Urinary bladder (tissue), 4 donors: ENCODE results near the gene PCNA. TPM values are rescaled to one million over a fixed set of nuclear protein-coding genes. Genes with fewer than 3 reads are reported as not detected.

Experiments
- DNase-seq: peaks from one replicate; pipeline ENCODE4 v3.0.0-alpha.2; 2015; ENCODE audit errors: extremely low spot score
- H3K27ac ChIP-seq: one replicate; pipeline ENCODE4 v1.5.1; 2013; ENCODE audit warnings: low read depth, mild to moderate bottlenecking, moderate library complexity
- H3K36me3 ChIP-seq: one replicate; pipeline ENCODE4 v1.6.1; 2013; ENCODE audit warnings: mild to moderate bottlenecking, moderate library complexity; ENCODE audit not compliant: insufficient read depth
- H3K4me1 ChIP-seq: one replicate; pipeline ENCODE4 v1.6.1; 2013; ENCODE audit warnings: mild to moderate bottlenecking, moderate library complexity; ENCODE audit not compliant: insufficient read depth
- H3K4me3 ChIP-seq: one replicate; pipeline ENCODE4 v1.5.1; 2013; ENCODE audit warnings: low read depth, low read length
- WGBS: extraction: QIAGEN DNeasy Blood & Tissue Kit; methylation state at CpG from one replicate; pipeline ENCODE4 v1.1.7; 2013; 5-methylcytosine and 5-hydroxymethylcytosine counted together
- polyA plus RNA-seq: library from polyadenylated mRNA; stranded (reverse); fragments of 200-250 nt; gene quantifications from one replicate; pipeline ENCODE4 v1.2.3, GENCODE V29; 2013
- total RNA-seq: library from RNA; depleted of rRNA; stranded (reverse); fragments of >200 nt; gene quantifications from one replicate; pipeline ENCODE4 v1.2.3, GENCODE V29; 2014
- donor health status: healthy with polysubstance abuse.
- donor health status: healthy.

Gene PCNA
- total and polyA plus RNA-seq, 2 donors, result 56.8 to 91.9 TPM

- H3K27ac ChIP-seq, result no peak overlapping the region
- no peak for DNase-seq
- H3K4me1 ChIP-seq, result peaks cover 1% of the 10 kb centered on the region
- no peaks in the 10 kb centered on the region for H3K36me3 ChIP-seq
- no peak overlapping the region for H3K4me3 ChIP-seq
- WGBS, result 84% methylated on average over 13 of the region's 13 CpGs
Observed at GRCh38 chr20:5150226-5151076, 30.7 kb upstream of the PCNA start.

GRCh38 chr20:5149892-5150225 lies 30.1 kb upstream of the PCNA start:
- Histone ChIP-seq H3K4me3 (no peak overlapping the region), H3K4me1 (peaks cover 1% of the 10 kb centered on the region), H3K36me3 (no peaks in the 10 kb centered on the region), H3K27ac (no peak overlapping the region)
- DNase-seq, result no peak
- 84% methylated on average over 3 of the region's 3 CpGs for WGBS

- Histone ChIP-seq H3K4me1 (peaks cover 1% of the 10 kb centered on the region), H3K4me3 (no peak overlapping the region), H3K36me3 (no peaks in the 10 kb centered on the region), H3K27ac (no peak overlapping the region)
- 43% methylated on average over 6 of the region's 6 CpGs for WGBS
- no peak for DNase-seq
Observed at GRCh38 chr20:5148581-5148980, 28.8 kb upstream of the PCNA start.

- H3K4me3 ChIP-seq, result no peak overlapping the region
- WGBS, result 73% methylated on average over 2 of the region's 2 CpGs
- DNase-seq, result no peak
- no peak overlapping the region for H3K27ac ChIP-seq
- H3K36me3 ChIP-seq, result no peaks in the 10 kb centered on the region
- peaks cover 1% of the 10 kb centered on the region for H3K4me1 ChIP-seq
Observed at GRCh38 chr20:5146871-5147592, 27.3 kb upstream of the PCNA start.

- no peak for DNase-seq
- Histone ChIP-seq H3K4me3 (no peak overlapping the region), H3K36me3 (no peaks in the 10 kb centered on the region), H3K27ac (no peak overlapping the region), H3K4me1 (peaks cover 3% of the 10 kb centered on the region)
- WGBS, result 91% methylated on average over 6 of the region's 6 CpGs
Observed at GRCh38 chr20:5146099-5146668, 26.4 kb upstream of the PCNA start.

- peaks cover 3% of the 10 kb centered on the region for H3K4me1 ChIP-seq
- DNase-seq, result no peak
- no peak overlapping the region for H3K4me3 ChIP-seq
- no peak overlapping the region for H3K27ac ChIP-seq
- WGBS, result 70% methylated on average over 5 of the region's 5 CpGs
- no peaks in the 10 kb centered on the region for H3K36me3 ChIP-seq
Observed at GRCh38 chr20:5145365-5146098, 25.8 kb upstream of the PCNA start.

- no peak overlapping the region for H3K4me3 ChIP-seq
- DNase-seq, result no peak
- H3K36me3 ChIP-seq, result no peaks in the 10 kb centered on the region
- peaks cover 3% of the 10 kb centered on the region for H3K4me1 ChIP-seq
- 96% methylated on average over 5 of the region's 5 CpGs for WGBS
- H3K27ac ChIP-seq, result no peak overlapping the region
Observed at GRCh38 chr20:5143851-5144250, 24.1 kb upstream of the PCNA start.

GRCh38 chr20:5141615-5142014 lies 21.9 kb upstream of the PCNA start:
- H3K4me3 ChIP-seq, result no peak overlapping the region
- H3K4me1 ChIP-seq, result peaks cover 1% of the 10 kb centered on the region
- DNase-seq, result no peak
- WGBS, result 73% methylated on average over 2 of the region's 2 CpGs
- no peaks in the 10 kb centered on the region for H3K36me3 ChIP-seq
- H3K27ac ChIP-seq, result no peak overlapping the region

GRCh38 chr20:5140195-5140594 lies 20.4 kb upstream of the PCNA start:
- Histone ChIP-seq H3K4me3 (no peak overlapping the region), H3K36me3 (no peaks in the 10 kb centered on the region), H3K27ac (no peak overlapping the region), H3K4me1 (peaks cover 1% of the 10 kb centered on the region)
- no peak for DNase-seq

- 55% methylated on average over 4 of the region's 4 CpGs for WGBS
- peak overlapping the region; percentile 51 for H3K27ac ChIP-seq
- no peak for DNase-seq
- H3K4me3 ChIP-seq, result no peak overlapping the region
- no peaks in the 10 kb centered on the region for H3K4me1 ChIP-seq
- H3K36me3 ChIP-seq, result no peaks in the 10 kb centered on the region
Observed at GRCh38 chr20:5136096-5136495, 16.3 kb upstream of the PCNA start.

- no peak overlapping the region for H3K27ac ChIP-seq
Observed at GRCh38 chr20:5135363-5136012, 15.7 kb upstream of the PCNA start.

GRCh38 chr20:5133998-5134397 lies 14.2 kb upstream of the PCNA start:
- no peak for DNase-seq
- Histone ChIP-seq H3K36me3 (no peaks in the 10 kb centered on the region), H3K4me3 (no peak overlapping the region), H3K4me1 (no peaks in the 10 kb centered on the region), H3K27ac (no peak overlapping the region)
- WGBS, result 92% methylated on average over 6 of the region's 6 CpGs

More at GRCh38 chr20:5135363-5136012, 15.7 kb upstream of the PCNA start:
- Histone ChIP-seq H3K4me3 (no peak overlapping the region), H3K4me1 (no peaks in the 10 kb centered on the region), H3K36me3 (no peaks in the 10 kb centered on the region)
- WGBS, result 52% methylated on average over 4 of the region's 4 CpGs
- no peak for DNase-seq

- H3K4me1 ChIP-seq, result peaks cover 1% of the 10 kb centered on the region
- WGBS, result 58% methylated on average over 5 of the region's 5 CpGs
- H3K27ac ChIP-seq, result peak overlapping the region; percentile 43
Observed at GRCh38 chr20:5131502-5131901, 11.7 kb upstream of the PCNA start.

More at GRCh38 chr20:5131502-5131901, 11.7 kb upstream of the PCNA start:
- Histone ChIP-seq H3K36me3 (no peaks in the 10 kb centered on the region), H3K4me3 (no peak overlapping the region)
- DNase-seq, result no peak
